Glutamatergic neuron (in vitro differentiated cells): ENCODE data around the gene MAP9. TPM values are rescaled to one million over a fixed set of nuclear protein-coding genes. Genes with fewer than 3 reads are reported as not detected.
"Not testable (repeated sequence)": the region's sequence is repeated elsewhere in the genome, so short reads cannot be mapped to it uniquely, and the experiment has no call there.

Experiments used
- DNase-seq: peaks from one replicate; pipeline ENCODE4 v3.0.0; 2022
- H3K27ac Mint-ChIP-seq: one replicate; pipeline ENCODE4 v1.8.0; 2020; ENCODE audit warnings: mild to moderate bottlenecking, mixed read lengths, inconsistent platforms; ENCODE audit not compliant: unreplicated experiment
- H3K27me3 Mint-ChIP-seq: one replicate; pipeline ENCODE4 v1.8.0; 2020; ENCODE audit warnings: mild to moderate bottlenecking, moderate library complexity, mixed read lengths, inconsistent platforms; ENCODE audit not compliant: unreplicated experiment
- H3K36me3 Mint-ChIP-seq: one replicate; pipeline ENCODE4 v1.8.0; 2020; ENCODE audit warnings: mild to moderate bottlenecking, mixed read lengths, inconsistent platforms; ENCODE audit not compliant: unreplicated experiment
- H3K4me1 Mint-ChIP-seq: one replicate; pipeline ENCODE4 v1.8.0; 2020; ENCODE audit warnings: mild to moderate bottlenecking, low read depth, mixed read lengths, inconsistent platforms; ENCODE audit not compliant: unreplicated experiment
- H3K4me3 Mint-ChIP-seq: one replicate; pipeline ENCODE4 v1.8.0; 2020; ENCODE audit warnings: mild to moderate bottlenecking, mixed read lengths, inconsistent platforms; ENCODE audit not compliant: unreplicated experiment
- H3K9me3 Mint-ChIP-seq: one replicate; pipeline ENCODE4 v1.8.0; 2020; ENCODE audit warnings: mild to moderate bottlenecking, moderate library complexity, mixed read lengths, inconsistent platforms; ENCODE audit not compliant: unreplicated experiment
- total RNA-seq: library from RNA; stranded (reverse); fragmentation: NEBNext Ultra II Directional; extraction: Animal tissue kit (Norgen Biotek cat#: 25700); gene quantifications from one replicate; pipeline ENCODE4 v1.2.1, GENCODE V29; 2021; ENCODE audit not compliant: unreplicated experiment
- TF ChIP-seq, protein P1 (sequence below): fragments of 200-600 bp; sonication (generic); IDR thresholded peaks from one replicate; pipeline ENCODE4 v1.5.0; 2021; ENCODE audit not compliant: partially characterized antibody, unreplicated experiment

Gene MAP9
- total RNA-seq, 1 donor from 2014 or later, result 8.1 TPM

DNA sequence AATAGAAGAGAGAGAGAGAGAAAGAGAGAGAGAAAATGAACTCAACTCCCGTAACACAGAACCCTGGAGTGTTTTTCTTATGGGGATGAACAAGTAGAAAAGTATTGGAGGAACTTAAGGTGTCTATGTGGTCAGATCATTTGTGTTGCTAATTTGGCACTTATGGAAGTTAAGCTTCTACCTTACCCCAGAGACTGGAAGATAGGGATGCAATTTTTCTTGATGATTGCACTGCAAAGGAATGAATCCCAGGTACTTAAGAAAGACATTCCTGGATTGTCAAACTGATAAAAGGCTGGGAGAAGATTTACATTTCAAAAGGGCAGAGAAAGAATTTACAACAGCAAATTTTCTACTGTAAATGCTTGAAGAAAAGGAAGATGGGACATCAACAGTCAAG, 57.2 kb downstream of the MAP9 start:
- H3K9me3 Mint-ChIP-seq, result no peaks in the 10 kb centered on the region
- DNase-seq, result no peak

DNA sequence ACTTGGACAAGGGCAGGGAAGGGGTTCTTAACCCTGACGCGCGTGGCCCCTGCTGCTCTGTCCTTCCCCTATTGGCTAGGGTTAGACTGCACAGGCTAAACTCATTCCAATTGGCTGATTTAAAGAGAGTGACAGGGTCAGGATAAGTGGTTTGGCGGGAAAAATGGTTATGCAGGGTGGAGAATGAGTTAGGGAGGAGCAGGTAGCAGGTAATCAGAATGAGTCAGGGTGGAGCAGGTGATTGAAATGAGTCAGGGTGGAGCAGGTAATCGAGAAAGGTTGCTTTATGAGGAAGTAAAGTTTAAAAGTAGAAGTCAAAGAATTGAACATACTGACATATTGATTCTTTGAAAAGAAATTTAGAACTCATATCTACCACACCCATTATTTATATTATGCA, 64.7 kb downstream of the MAP9 start:
- not testable (repeated sequence) for H3K36me3 Mint-ChIP-seq, H3K27ac Mint-ChIP-seq, H3K4me1 Mint-ChIP-seq, DNase-seq, H3K27me3 Mint-ChIP-seq, H3K9me3 Mint-ChIP-seq, H3K4me3 Mint-ChIP-seq

More for the DNA sequence above, 57.2 kb downstream of the MAP9 start:
- Mint-ChIP-seq H3K27ac (no peak overlapping the region), H3K4me1 (no peaks in the 10 kb centered on the region), H3K4me3 (no peak overlapping the region), H3K27me3 (no peaks in the 10 kb centered on the region), H3K36me3 (no peaks in the 10 kb centered on the region)
- TF ChIP-seq, protein P1, sequence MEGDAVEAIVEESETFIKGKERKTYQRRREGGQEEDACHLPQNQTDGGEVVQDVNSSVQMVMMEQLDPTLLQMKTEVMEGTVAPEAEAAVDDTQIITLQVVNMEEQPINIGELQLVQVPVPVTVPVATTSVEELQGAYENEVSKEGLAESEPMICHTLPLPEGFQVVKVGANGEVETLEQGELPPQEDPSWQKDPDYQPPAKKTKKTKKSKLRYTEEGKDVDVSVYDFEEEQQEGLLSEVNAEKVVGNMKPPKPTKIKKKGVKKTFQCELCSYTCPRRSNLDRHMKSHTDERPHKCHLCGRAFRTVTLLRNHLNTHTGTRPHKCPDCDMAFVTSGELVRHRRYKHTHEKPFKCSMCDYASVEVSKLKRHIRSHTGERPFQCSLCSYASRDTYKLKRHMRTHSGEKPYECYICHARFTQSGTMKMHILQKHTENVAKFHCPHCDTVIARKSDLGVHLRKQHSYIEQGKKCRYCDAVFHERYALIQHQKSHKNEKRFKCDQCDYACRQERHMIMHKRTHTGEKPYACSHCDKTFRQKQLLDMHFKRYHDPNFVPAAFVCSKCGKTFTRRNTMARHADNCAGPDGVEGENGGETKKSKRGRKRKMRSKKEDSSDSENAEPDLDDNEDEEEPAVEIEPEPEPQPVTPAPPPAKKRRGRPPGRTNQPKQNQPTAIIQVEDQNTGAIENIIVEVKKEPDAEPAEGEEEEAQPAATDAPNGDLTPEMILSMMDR, result no peak

DNA sequence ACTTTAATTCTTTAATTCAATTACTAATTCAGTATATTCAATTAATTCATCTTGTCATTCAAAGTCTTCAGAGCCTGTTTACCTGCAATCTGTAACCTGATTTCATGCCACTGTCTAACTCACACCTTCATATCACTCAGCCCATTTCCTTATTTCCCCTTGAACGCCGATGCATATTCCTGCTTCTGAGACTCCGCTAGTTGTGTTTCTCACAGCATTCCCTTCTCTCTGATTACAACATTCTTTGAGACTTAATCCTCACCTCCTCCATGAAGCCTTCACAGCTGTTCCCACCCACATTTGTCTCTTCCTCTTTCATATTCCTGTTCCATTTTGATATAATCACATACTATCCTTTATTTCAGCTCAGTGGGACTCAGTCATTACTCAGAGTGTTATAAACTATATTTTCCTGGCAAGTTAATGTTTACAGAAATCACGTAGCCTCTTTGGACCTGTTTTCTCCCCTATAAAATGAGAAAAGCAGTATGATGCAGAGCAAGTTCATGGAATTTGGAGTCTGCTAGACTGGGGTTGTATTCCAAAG, 69.0 kb downstream of the MAP9 start:
- Mint-ChIP-seq H3K27me3 (no peaks in the 10 kb centered on the region), H3K4me3 (no peak overlapping the region), H3K36me3 (no peaks in the 10 kb centered on the region), H3K4me1 (no peaks in the 10 kb centered on the region), H3K9me3 (no peaks in the 10 kb centered on the region), H3K27ac (no peak overlapping the region)
- DNase-seq, result no peak
- TF ChIP-seq, protein P1, result no peak

DNA sequence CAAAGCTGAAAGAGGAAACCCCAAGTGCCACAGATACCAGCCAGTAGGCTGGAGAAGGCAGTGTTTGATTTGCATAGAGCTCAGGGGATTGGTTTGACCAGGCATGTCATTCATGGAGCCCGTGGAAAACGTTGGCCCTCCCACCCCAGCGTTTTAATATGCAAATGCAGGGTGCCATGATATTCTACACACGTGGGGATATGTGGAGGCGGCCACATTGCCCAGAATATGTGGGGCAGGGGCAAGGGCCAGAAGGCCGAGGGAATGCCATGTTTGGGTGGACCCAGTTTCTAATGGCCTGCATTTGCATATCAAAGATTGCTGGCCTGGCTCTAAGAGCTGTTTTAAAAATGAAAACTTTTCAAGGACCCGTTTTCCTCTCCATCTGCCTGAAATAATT, 71.1 kb downstream of the MAP9 start:
- no peak overlapping the region for H3K27ac Mint-ChIP-seq
- no peaks in the 10 kb centered on the region for H3K27me3 Mint-ChIP-seq
- no peak for DNase-seq
- no peaks in the 10 kb centered on the region for H3K4me1 Mint-ChIP-seq
- no peaks in the 10 kb centered on the region for H3K9me3 Mint-ChIP-seq
- no peaks in the 10 kb centered on the region for H3K36me3 Mint-ChIP-seq
- H3K4me3 Mint-ChIP-seq, result no peak overlapping the region
- TF ChIP-seq, protein P1, result no peak

DNA sequence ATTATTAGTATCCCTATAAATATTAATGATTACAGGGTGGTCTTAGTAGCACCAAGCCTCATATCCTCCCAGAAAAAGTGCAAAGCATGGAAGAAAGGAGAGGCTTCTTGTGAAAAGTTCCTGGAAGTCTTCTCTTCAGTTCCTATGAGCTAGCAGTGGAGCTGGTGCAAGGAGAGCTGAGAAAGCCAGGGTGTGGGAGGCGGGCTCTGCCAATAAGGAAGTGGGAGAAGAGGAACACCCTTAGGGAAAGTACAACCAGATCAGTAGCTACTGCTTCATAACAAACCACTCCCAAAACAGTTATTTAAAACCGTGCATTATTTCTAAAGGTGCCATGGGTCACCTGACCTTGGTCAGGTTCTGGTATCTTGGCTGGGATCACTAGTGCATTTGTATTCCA, 72.4 kb downstream of the MAP9 start:
- TF ChIP-seq, protein P1, result no peak

More for the DNA sequence above, 72.4 kb downstream of the MAP9 start:
- no peak for DNase-seq
- Mint-ChIP-seq H3K4me1 (no peaks in the 10 kb centered on the region), H3K27ac (no peak overlapping the region), H3K27me3 (no peaks in the 10 kb centered on the region), H3K36me3 (no peaks in the 10 kb centered on the region), H3K9me3 (no peaks in the 10 kb centered on the region), H3K4me3 (no peak overlapping the region)
